ENCODE results near the gene SP140. TPM values are rescaled to one million over a fixed set of nuclear protein-coding genes. Genes with fewer than 3 reads are reported as not detected.

The SP140 gene
- total and polyA plus RNA-seq, 9 of the 15 experiments (the other 6 are each of a cell fraction or from before 2014, with no cell fraction given), result 0.04 to 1.1 (median 0.57) TPM; not detected in 1

DNA sequence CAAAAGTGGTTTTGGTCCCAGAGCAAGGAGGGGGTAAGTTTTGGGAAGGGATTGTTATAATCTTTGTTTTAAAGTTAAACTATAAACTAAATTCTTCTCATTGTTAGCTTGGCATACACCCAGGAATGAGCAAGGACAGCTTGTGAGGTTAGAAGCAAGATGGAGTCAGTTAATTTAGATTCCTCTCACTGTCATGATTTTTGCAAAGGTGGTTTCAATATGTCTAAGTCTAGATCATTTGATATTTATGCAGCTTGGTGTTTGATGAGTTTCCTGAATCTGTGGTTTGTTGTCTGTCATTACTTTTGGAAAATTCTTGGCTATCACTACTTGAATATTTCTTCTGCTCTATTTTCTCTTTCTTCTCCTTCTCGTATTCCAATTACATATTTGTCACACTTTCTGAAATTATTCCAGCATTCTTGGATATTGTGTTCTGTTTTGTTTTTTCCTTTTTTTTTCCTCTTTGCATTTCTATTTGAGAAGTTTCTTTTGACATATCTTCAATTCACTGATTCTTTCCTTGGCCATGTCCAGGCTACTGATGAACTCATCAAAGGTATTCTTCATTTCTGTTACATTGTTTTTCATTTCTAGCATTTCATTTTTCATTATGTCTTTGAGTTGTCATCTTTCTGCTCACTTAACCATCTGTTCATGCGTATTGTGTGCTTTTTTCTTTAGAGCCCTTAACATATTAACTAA is 5.1 kb downstream of the SP140 start (continued):
- TF ChIP-seq, protein P1, sequence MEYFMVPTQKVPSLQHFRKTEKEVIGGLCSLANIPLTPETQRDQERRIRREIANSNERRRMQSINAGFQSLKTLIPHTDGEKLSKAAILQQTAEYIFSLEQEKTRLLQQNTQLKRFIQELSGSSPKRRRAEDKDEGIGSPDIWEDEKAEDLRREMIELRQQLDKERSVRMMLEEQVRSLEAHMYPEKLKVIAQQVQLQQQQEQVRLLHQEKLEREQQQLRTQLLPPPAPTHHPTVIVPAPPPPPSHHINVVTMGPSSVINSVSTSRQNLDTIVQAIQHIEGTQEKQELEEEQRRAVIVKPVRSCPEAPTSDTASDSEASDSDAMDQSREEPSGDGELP (CRISPR knock-in tag; IDR thresholded peaks at IDR 0.05; ENCODE audit: borderline replicate concordance), result no peak
- TF ChIP-seq BCL6 (CRISPR knock-in tag; IDR thresholded peaks at IDR 0.05) (no peak), HLTF (IDR thresholded peaks at IDR 0.05) (peak; percentile 57; the same call in 1 of the 2 replicates), CHD1 (IDR thresholded peaks at IDR 0.05; ENCODE audit: low read length) (no peak), PRPF4 (IDR thresholded peaks at IDR 0.05; ENCODE audit: insufficient read depth, low read depth, low read length, poor library complexity, severe bottlenecking) (no peak), ZNF316 (IDR thresholded peaks at IDR 0.05) (no peak), TOE1 (IDR thresholded peaks at IDR 0.05; ENCODE audit: borderline replicate concordance) (no peak), TOE1 (CRISPR knock-in tag; IDR thresholded peaks at IDR 0.05; ENCODE audit: borderline replicate concordance, low read depth) (no peak), SMARCA5 (IDR thresholded peaks at IDR 0.05) (peak; percentile 60; the same call in 1 of the 2 replicates), NFXL1 (CRISPR knock-in tag; IDR thresholded peaks at IDR 0.05) (no peak), SLC30A9 (CRISPR knock-in tag; IDR thresholded peaks at IDR 0.05) (no peak), HDGF (IDR thresholded peaks at IDR 0.05) (no peak), PHB (CRISPR knock-in tag; IDR thresholded peaks at IDR 0.05) (no peak), SAP30 (IDR thresholded peaks at IDR 0.05; ENCODE audit: borderline replicate concordance, insufficient read depth, low read depth, low read length, poor library complexity, severe bottlenecking) (no peak), RBM25 (IDR thresholded peaks at IDR 0.05; ENCODE audit: low read depth, low read length, severe bottlenecking) (peak; percentile 72), U2AF1 (optimal IDR thresholded peaks at IDR 0.05; ENCODE audit: low read depth, low read length) (no peak), CTBP1 (IDR thresholded peaks at IDR 0.05; ENCODE audit: borderline replicate concordance) (no peak), CBX3 (IDR thresholded peaks at IDR 0.05; ENCODE audit: borderline replicate concordance in 1 of 2, low read length in 2 of 2) (peak in 1 of 2 experiments; percentile 92; a peak in 2 of 3 replicates)
- TF ChIP-seq, protein P2, sequence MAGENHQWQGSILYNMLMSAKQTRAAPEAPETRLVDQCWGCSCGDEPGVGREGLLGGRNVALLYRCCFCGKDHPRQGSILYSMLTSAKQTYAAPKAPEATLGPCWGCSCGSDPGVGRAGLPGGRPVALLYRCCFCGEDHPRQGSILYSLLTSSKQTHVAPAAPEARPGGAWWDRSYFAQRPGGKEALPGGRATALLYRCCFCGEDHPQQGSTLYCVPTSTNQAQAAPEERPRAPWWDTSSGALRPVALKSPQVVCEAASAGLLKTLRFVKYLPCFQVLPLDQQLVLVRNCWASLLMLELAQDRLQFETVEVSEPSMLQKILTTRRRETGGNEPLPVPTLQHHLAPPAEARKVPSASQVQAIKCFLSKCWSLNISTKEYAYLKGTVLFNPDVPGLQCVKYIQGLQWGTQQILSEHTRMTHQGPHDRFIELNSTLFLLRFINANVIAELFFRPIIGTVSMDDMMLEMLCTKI (IDR thresholded peaks at IDR 0.05; ENCODE audit: partially characterized antibody), result no peak
- TF ChIP-seq, protein P3, sequence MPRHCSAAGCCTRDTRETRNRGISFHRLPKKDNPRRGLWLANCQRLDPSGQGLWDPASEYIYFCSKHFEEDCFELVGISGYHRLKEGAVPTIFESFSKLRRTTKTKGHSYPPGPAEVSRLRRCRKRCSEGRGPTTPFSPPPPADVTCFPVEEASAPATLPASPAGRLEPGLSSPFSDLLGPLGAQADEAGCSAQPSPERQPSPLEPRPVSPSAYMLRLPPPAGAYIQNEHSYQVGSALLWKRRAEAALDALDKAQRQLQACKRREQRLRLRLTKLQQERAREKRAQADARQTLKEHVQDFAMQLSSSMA (CRISPR knock-in tag; IDR thresholded peaks at IDR 0.05), result no peak
- TF ChIP-seq, protein P4, sequence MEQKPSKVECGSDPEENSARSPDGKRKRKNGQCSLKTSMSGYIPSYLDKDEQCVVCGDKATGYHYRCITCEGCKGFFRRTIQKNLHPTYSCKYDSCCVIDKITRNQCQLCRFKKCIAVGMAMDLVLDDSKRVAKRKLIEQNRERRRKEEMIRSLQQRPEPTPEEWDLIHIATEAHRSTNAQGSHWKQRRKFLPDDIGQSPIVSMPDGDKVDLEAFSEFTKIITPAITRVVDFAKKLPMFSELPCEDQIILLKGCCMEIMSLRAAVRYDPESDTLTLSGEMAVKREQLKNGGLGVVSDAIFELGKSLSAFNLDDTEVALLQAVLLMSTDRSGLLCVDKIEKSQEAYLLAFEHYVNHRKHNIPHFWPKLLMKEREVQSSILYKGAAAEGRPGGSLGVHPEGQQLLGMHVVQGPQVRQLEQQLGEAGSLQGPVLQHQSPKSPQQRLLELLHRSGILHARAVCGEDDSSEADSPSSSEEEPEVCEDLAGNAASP (IDR thresholded peaks at IDR 0.05), result no peak
- TF ChIP-seq, protein P5, sequence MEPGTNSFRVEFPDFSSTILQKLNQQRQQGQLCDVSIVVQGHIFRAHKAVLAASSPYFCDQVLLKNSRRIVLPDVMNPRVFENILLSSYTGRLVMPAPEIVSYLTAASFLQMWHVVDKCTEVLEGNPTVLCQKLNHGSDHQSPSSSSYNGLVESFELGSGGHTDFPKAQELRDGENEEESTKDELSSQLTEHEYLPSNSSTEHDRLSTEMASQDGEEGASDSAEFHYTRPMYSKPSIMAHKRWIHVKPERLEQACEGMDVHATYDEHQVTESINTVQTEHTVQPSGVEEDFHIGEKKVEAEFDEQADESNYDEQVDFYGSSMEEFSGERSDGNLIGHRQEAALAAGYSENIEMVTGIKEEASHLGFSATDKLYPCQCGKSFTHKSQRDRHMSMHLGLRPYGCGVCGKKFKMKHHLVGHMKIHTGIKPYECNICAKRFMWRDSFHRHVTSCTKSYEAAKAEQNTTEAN (CRISPR knock-in tag; IDR thresholded peaks at IDR 0.05), result no peak
- TF ChIP-seq, protein P6, sequence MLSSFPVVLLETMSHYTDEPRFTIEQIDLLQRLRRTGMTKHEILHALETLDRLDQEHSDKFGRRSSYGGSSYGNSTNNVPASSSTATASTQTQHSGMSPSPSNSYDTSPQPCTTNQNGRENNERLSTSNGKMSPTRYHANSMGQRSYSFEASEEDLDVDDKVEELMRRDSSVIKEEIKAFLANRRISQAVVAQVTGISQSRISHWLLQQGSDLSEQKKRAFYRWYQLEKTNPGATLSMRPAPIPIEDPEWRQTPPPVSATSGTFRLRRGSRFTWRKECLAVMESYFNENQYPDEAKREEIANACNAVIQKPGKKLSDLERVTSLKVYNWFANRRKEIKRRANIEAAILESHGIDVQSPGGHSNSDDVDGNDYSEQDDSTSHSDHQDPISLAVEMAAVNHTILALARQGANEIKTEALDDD (IDR thresholded peaks at IDR 0.05), result no peak
